HL-60 (cell line): ENCODE measurements around the gene CEP85.

Experiments
- GABPA ChIP-seq: IDR thresholded peaks from 2 replicates; pipeline ENCODE4 v1.6.1; 2012; ENCODE audit warnings: low read depth
- POLR2AphosphoS5 ChIP-seq: IDR thresholded peaks from 2 replicates; pipeline ENCODE4 v1.6.1; 2012; ENCODE audit warnings: low read depth
- SPI1 ChIP-seq: IDR thresholded peaks from 2 replicates; pipeline ENCODE4 v1.6.1; 2012; ENCODE audit warnings: low read depth, mild to moderate bottlenecking, borderline replicate concordance
- TF ChIP-seq, protein P1 (sequence below): IDR thresholded peaks from one replicate; pipeline ENCODE4 v1.5.1; 2011; ENCODE audit warnings: low read length, control low read depth, inconsistent platforms; ENCODE audit not compliant: insufficient read depth
- TF ChIP-seq, protein P2 (sequence below): IDR thresholded peaks from 2 replicates; pipeline ENCODE4 v1.6.1; 2012; ENCODE audit warnings: low read depth; ENCODE audit not compliant: insufficient replicate concordance

DNA sequence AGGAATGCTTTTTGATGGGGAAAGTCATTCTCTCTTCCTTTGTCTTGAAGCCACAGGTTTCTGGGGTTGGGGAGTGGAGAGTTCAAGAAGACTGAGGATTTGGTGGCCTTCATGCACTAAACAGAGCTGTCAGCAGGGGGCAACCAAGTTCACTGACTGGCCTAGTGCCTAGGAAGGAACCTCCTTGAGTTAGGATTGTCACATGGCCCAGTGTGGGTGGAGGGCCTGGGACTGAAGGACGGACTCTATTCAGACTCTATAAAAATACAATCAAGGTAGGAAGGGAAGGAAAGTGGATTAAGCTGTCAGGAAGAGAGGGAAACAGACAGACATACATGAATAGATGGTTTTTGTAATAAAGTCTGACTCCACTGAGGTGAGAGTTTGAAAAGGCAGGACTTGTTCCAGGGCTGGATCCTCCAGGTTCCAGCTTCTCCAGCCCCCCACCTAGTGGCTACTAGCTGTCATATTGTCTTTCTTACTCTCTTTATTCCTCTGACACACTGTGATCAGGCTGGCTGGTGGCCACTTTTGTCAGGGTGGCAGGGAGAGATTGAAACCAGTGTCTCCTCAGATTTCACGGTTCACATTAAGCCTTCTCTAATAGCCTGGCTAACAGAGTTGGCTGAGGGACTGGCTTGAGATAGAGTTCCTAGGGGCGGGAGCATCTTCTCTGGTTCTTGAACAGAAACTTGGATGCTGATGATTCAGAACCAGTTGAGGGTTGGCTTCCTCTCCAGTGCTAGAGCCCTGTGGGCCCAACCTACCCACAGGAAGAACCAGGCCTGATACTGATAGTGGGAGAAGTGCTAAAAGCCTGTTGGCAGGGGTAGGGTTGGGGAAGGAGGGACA lies 41.8 kb downstream of the CEP85 start:
- TF ChIP-seq POLR2AphosphoS5 (no peak; the same call in 1 of the 2 replicates), GABPA (no peak), SPI1 (peak; percentile 7; the same call in 1 of the 2 replicates)
- TF ChIP-seq, protein P1, sequence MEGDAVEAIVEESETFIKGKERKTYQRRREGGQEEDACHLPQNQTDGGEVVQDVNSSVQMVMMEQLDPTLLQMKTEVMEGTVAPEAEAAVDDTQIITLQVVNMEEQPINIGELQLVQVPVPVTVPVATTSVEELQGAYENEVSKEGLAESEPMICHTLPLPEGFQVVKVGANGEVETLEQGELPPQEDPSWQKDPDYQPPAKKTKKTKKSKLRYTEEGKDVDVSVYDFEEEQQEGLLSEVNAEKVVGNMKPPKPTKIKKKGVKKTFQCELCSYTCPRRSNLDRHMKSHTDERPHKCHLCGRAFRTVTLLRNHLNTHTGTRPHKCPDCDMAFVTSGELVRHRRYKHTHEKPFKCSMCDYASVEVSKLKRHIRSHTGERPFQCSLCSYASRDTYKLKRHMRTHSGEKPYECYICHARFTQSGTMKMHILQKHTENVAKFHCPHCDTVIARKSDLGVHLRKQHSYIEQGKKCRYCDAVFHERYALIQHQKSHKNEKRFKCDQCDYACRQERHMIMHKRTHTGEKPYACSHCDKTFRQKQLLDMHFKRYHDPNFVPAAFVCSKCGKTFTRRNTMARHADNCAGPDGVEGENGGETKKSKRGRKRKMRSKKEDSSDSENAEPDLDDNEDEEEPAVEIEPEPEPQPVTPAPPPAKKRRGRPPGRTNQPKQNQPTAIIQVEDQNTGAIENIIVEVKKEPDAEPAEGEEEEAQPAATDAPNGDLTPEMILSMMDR, result peak; percentile 52
- TF ChIP-seq, protein P2, sequence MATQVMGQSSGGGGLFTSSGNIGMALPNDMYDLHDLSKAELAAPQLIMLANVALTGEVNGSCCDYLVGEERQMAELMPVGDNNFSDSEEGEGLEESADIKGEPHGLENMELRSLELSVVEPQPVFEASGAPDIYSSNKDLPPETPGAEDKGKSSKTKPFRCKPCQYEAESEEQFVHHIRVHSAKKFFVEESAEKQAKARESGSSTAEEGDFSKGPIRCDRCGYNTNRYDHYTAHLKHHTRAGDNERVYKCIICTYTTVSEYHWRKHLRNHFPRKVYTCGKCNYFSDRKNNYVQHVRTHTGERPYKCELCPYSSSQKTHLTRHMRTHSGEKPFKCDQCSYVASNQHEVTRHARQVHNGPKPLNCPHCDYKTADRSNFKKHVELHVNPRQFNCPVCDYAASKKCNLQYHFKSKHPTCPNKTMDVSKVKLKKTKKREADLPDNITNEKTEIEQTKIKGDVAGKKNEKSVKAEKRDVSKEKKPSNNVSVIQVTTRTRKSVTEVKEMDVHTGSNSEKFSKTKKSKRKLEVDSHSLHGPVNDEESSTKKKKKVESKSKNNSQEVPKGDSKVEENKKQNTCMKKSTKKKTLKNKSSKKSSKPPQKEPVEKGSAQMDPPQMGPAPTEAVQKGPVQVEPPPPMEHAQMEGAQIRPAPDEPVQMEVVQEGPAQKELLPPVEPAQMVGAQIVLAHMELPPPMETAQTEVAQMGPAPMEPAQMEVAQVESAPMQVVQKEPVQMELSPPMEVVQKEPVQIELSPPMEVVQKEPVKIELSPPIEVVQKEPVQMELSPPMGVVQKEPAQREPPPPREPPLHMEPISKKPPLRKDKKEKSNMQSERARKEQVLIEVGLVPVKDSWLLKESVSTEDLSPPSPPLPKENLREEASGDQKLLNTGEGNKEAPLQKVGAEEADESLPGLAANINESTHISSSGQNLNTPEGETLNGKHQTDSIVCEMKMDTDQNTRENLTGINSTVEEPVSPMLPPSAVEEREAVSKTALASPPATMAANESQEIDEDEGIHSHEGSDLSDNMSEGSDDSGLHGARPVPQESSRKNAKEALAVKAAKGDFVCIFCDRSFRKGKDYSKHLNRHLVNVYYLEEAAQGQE, result no peak
